ENCODE results near the gene UBE2G1.

The UBE2G1 gene

DNA sequence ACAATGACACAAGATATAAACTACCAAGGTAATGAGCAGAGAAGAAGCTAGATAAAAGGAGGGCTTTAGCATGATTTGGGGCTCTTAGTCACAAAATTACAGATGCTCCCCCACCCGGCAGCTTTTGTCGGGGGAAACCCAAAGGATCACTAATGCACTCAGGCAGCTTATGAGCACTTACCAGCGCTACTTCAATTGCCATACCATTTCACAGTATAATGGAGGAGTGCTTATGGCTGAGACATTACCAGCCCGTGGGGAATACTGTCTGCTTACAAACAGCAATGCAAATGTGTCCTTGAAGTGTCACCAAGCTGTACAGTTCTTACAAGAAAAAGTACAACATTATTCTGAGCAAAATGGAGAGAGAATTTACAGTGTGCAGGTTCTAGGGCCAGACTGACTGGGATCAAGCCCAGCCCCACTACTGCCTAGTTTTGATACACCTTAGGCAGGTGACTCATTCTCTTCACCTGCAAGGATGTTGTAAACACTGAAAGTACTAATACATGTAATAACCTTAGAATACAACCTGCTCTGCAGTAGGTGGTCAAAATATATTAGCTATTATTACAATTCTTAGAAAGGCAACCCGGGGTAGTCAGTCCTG, 119.0 kb downstream of the UBE2G1 start:
- DNase-seq (ENCODE audit: low read depth) = no peak

DNA sequence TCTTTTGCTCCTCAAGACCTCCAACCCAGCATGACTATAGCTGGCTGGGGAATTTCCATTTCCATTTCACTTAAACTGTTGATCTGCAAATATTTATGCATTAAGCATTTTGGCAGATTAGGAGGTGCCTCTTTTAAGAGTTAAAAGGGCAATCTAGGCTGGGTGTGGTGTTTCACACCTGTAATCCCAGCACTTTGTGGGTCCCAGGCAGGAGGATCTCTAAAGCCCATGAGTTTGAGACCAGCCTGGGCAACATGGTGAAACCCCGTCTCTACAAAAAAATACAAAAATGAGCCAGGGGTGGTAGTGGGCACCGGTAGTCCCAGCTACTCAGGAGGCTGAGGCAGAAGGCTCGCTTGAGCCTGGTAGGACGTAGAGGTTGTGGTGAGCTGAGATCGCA, 119.8 kb downstream of the UBE2G1 start:
- no peak for DNase-seq (ENCODE audit: low read depth)

DNA sequence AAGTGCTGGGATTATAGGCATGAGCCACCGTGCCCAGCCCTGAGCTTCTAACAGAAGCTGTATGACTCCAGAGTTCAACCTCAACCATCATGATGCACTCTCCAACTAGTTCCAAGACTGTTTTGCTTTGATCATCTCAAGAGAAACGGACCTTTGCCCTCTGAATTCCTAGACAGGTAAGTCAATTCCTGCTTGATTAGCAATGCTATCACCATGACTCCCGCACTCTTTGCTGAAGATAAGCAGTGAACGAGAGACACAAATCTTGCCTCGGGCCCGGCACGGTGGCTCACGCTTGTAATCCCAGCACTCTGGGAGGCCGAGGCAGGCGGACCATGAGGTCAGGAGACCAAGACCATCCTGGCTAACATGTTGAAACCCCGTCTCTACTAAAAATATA, 124.9 kb downstream of the UBE2G1 start:
- DNase-seq (ENCODE audit: low read depth) = no peak

DNA sequence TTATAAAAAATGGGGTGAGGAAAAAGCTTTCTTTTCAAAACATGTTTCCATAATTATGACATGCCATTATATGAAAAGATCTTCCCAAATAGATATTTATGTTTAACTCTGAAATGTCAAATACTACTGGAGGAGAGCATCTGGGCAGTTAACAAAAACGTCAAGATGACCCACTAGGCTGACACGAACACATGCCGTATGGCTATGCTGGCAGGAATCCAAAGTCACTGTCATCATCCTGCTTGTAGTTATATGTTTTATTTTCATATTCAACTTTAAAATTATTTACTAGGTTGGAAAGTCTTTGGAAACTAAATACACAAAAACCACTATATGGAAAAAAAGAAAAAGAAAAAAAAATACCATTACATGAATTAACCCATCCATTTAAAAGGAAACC, 130.0 kb downstream of the UBE2G1 start:
- DNase-seq (ENCODE audit: low read depth) = no peak

DNA sequence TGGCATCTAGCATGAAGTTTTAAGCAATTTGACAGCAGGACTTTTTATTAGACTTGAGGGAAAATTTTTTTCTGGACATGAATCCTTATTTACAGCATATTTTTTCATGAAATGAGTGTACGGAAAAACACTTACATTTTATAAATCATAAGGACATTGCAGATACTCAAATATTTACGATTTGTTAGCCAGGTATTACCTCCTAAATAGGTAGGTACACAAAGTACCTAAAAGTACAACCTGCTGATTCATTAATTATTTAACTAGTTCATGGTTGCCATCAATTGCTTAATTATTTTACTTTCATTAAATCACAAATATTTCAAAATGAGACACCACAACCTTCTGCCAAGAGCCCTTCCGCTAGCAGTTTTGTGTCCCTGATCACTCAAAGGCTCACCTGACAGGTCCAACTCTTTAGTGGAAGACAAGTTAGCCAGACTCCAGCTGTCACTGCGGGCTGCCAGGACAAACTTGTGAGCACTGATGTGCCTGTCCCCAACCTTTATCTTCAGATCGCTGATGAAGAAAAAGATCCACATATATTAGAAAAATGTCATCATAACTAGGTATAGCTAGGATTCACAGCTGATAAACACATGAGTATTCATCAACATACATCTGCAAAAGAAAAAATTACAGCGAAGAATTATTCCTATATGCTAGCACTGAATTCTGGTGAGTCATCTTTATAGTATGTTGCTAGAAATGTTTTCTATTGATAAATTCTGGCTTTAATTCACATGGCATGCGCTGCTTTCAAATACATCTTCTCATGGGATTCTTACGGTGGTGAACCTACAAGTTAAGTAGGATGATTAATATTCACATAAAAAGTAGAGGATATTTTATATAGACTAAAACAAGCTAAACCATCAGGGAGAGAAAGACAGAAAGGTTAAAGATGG, 130.8 kb downstream of the UBE2G1 start:
- no peak for DNase-seq (ENCODE audit: low read depth)

DNA sequence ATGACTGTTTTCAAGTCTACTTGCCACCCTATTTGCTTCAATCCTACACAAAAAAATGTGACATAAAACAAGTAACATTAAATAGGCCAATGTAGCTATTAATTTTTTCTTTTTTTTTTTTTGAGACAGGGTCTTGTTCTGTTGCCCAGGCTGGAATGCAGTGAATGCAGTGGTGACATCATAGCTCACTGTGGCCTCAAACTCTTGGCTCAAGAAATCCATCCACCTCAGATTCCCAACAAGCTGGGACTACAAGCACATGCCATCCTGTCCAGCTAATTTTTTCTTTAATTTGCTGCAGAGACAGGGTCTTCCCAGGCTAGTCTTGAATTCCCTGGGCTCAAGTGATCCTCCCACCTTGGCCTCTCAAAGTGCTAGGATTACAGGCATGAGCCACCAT, 132.1 kb downstream of the UBE2G1 start:
- DNase-seq (ENCODE audit: low read depth) = no peak

DNA sequence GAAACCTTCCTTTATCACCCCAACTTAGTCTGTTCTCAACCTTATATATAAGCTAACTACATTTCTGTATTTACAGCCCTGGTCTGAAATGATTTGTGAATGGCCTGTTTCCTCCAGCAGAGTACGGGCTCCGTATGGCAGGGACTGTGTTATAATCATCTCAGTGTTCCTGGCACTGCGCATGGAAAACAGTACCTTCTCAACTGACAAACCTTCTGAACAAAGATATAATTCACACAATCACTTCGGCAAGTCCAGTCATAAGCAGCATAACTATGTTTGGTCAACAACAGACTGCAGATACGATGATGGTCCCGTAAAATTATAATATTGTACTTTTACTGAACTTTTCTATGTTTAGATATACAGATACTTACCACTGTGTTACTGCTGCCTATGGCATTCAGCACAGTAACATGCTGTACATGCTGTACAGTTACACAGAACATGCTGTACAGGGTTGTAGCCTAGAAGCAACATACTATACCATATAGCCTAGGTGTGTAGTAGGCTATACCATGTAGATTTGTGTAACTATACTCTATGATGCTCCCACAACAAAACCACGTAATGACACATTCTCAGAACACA, 132.7 kb downstream of the UBE2G1 start:
- DNase-seq (ENCODE audit: low read depth) = no peak

DNA sequence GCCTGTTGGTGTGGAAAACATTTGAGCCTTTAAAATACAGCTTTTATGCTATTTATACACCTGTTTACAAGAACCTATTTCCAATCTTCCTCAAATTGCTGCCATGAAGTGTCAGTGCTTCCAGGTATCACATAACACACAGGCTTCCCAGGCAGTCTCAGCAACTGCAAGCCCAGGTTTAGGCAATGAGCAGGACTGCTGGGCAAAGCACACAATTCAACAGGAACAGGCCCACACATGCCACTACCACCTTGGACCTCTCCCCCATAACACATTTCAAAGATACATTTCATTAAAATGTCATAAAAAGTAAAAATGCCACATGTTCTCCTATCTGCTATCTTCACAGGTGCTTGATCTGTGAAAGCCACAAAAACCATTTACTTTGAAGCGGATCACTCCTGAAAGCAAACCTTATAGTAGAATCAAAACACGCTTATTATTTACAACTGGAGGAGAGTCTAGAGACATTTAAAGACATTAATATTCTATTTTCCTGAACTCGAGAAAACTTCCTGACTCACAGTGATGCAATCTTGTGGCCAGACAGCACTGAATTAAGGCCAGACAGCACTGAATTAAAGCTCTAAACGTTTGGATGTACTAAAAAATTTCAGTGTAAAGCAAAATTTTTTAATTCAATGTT, 134.2 kb downstream of the UBE2G1 start:
- no peak for DNase-seq (ENCODE audit: low read depth)

DNA sequence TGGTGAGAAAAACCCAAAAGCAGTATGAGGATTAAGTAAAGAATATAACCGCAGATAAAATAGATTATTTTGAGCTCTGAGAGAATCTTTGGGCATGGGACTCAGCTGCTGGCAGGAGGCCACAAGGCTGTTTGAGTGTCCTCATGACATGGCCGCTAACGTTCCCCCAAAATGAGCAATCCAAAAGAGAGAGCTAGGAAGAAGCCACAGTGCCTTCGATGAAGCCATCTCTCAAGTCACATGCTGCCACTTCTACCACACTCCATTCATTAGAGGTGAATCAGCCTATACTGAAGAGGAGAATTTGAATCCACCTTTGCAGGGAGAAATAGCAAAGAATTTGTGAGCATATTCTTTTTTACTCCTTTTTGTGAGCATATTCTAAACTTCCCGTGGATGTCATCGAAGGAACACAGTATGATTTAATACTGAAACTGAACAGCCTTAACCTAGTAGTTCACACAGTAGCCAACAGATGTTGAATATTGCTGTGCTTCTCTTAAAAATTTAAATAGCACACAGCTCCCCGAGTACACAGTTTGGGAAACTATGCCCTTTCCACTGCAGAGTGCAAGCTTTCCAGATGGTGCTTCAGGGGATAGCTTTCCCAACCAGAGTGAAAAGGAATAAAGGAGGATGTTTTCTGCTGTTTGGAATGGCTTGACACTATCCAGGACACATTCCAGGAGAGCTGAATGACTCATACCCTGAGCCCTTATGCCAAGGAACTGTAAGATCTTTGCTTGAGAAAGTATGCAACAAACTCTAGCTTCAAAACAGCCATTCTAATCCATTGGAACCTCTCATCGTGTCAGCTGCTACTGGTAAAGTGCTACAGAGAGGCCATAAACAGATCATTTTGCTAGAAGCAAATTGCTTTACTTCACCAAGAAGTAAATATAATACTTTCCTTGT, 136.6 kb downstream of the UBE2G1 start:
- no peak for DNase-seq (ENCODE audit: low read depth)

DNA sequence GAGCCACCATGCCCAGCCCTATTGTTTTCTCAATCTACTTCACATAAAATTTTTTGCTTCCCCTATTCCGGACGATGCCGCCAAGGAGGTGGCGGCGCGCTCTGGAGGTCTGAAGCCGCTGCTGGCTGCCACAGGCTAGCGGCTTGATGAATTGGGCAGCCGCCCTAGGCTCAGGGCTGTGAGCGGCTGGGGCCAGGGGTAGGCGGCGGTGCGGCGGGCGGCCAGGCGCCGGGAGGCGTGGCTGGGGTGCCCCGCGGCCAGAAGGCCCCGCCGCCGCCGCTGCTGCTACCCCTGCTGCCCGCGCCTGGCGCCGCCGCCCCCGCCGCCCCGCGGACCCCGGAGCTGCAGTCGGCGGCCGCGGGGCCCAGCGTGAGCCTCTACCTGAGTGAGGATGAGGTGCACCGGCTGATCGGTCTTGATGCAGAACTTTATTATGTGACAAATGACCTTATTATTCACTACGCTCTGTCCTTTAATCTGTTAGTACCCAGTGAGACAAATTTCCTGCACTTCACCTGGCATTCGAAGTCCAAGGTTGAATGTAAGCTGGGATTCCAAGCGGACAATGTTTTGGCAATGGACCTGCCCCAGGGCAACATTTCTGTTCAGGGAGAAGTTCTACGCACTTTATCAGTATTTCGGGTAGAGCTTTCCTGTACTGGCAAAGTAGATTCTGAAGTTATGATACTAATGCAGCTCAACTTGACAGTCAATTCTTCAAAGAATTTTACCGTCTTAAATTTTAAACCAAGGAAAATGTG, 144.4 kb downstream of the UBE2G1 start:
- no peak for DNase-seq (ENCODE audit: low read depth)

DNA sequence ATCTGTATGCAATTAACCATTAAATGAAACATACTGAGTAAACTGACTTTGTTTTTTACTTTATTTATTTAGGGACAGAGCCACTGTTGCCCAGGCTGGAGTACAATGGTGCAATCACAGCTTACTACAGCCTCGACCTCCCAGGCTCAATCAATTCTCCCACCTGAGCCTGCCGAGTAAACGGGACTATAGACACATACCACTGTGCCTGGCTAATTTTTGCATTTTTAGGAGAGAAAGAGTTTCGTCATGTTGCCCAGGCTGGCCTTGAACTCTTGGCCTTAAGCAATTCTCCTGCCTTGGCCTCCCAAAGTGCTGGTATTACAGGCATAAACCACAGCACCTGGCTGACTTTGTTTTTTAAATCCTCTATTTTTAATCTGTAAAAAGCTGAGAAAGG, 145.3 kb downstream of the UBE2G1 start:
- no peak for DNase-seq (ENCODE audit: low read depth)

DNA sequence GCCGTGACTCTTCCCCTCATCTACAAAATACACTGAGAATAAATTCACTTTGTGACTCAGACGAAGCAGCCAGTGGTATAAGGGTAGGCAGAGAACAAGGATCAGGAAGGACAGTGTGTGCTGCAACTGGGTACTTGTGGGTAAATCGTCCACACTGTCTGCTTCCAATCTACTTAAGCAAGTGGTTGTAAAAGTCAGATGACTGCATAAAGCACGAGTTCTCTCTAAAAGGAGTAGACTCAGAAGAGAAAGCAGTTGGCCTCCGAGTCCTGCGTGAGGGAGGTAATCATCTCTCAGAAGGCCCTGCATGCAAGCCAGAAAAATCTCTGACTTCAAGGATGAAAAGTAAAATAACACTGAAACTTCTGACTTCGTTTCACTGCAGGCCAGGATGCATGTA, 145.8 kb downstream of the UBE2G1 start:
- no peak for DNase-seq (ENCODE audit: low read depth)
